Stimulated activated CD8-positive, alpha-beta memory T cell treated with anti-CD3 and anti-CD28 coated beads, Interleukin-15, amount 100 ng/mL, for 1 hour (primary cell): ENCODE results near the gene KCNJ9.

Source experiments
- DNase-seq: peaks from one replicate; pipeline ENCODE4 v3.0.0-alpha.2; 2020; ENCODE audit warnings: low read depth

The KCNJ9 gene

DNA sequence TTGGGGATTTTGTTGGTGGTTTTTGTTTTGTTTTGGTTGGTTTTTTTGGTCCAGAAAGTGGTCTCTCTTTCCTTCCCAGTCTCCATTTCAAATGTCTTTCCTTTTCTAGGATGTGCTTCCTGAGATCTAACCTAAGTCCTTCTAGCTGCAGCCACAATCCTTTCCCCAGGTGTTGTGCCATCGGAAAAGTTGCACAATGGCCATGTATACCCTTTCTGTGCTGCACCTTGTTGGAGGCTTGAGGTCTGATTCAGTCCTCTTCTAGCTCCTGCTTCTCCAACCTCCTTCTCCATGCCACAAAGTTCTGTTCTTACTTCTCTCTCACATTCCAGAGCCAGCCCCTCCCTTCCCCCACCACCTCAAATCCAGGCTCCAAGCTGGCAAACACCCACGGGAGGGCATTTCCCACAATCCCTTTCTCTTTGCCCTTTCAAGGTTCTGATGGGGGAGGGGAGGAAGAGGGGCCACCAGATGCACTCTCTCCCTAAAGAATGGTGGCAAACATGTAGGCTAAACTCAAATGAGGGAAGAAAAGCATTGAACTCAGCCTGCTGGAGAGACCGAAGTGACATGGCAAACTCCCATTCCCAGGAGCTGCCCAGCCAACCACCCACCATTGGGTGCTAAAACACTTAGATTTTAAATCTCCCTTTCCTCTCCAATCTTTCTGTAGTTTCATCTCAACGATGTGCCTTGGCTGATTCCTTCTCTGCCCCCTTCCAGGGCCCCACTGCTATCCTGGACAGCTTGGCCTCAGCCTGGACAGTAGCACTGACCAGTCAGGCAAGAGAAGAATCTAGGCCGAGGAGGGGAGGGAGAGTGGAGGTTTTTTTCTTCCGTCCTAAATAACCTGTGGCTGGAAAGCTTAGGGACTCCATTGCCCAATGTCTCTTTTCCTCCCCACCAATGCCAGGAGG, 14.3 kb upstream of the KCNJ9 start:
- DNase-seq: no peak

- no peak for DNase-seq
Measured at GRCh38 chr1:160068225-160068624, 13.1 kb upstream of the KCNJ9 start.

DNA sequence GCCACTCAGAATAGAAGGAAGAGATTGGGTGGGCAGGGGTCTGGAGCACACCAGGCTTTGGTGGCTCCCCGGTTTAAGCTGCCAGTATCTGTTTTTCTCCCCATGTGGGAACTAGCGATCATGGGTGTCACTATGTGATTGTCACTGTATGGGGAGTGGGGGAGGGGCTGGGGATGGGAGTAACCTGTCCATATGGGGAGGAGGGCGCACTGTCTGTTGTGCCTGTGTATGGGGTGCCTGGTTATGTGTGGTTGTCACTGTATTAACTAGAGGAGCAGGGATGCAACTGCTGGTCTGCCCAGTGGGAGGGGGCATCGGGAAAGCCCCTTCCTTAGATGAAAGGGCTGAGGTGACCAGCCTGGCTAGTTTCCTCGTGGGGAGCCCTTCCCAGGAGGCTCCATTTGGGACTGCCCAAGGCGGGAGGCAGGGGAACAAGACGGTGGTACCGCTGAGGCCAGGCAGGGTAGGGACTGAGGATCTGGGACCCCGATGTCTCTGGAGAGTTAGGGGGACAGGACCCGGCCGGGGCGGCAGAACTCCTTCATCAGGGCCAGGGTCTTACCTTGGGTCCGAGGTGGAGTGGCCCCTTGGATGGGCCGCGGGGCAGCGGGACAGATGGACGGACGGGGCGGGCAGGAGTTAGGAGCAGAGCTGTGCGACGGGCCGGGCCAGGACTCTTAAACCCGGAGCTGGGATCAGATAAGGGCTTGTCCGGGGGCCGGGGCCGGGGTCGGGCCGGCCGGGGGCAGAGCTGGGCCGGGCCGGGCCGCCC, 11.7 kb upstream of the KCNJ9 start, which contains the start of gene KCNJ10:
KCNJ10 (minus strand) TSS at position 701 of the 772 bp plus-strand sequence. CDS start 27,628 bp downstream, outside the sequence.
- no peak for DNase-seq

GRCh38 chr1:160070243-160071163, 10.8 kb upstream of the KCNJ9 start:
- peak; percentile 53 for DNase-seq

DNA sequence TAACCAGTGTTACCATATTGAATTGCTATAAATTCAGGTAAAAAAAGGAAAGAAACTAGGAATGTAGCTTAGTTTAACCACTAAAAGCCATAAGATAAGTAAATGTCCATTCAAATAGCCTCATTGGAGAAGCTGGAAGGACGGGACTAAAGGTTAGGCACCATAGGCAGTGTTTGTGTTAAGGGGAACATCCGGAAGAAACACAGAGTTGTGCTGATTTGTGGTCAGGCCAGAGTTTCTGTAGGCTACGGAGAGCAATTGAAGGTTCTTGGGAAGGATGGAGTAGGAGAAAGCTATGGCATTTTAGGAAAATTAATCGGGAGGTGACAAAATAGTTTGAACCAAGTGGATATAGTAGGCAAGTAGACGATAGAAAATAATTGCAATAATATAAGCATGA, 10.0 kb upstream of the KCNJ9 start:
- no peak for DNase-seq

GRCh38 chr1:160074865-160075264, 6.5 kb upstream of the KCNJ9 start:
- no peak for DNase-seq

GRCh38 chr1:160075836-160076235, 5.5 kb upstream of the KCNJ9 start:
- DNase-seq: no peak

GRCh38 chr1:160076295-160076694, 5.0 kb upstream of the KCNJ9 start:
- DNase-seq: no peak

- no peak for DNase-seq
Measured at GRCh38 chr1:160077486-160077885, 3.9 kb upstream of the KCNJ9 start.

GRCh38 chr1:160078512-160079195, 2.7 kb upstream of the KCNJ9 start:
- peak; percentile 36 for DNase-seq

GRCh38 chr1:160079448-160079847, 1.9 kb upstream of the KCNJ9 start:
- no peak for DNase-seq

- no peak for DNase-seq
Measured at GRCh38 chr1:160080381-160081100, 797 bp upstream of the KCNJ9 start.

- DNase-seq: no peak
Measured at GRCh38 chr1:160082487-160082886, 1.1 kb downstream of the KCNJ9 start.

- DNase-seq: no peak
Measured at GRCh38 chr1:160082926-160083325, 1.6 kb downstream of the KCNJ9 start.

DNA sequence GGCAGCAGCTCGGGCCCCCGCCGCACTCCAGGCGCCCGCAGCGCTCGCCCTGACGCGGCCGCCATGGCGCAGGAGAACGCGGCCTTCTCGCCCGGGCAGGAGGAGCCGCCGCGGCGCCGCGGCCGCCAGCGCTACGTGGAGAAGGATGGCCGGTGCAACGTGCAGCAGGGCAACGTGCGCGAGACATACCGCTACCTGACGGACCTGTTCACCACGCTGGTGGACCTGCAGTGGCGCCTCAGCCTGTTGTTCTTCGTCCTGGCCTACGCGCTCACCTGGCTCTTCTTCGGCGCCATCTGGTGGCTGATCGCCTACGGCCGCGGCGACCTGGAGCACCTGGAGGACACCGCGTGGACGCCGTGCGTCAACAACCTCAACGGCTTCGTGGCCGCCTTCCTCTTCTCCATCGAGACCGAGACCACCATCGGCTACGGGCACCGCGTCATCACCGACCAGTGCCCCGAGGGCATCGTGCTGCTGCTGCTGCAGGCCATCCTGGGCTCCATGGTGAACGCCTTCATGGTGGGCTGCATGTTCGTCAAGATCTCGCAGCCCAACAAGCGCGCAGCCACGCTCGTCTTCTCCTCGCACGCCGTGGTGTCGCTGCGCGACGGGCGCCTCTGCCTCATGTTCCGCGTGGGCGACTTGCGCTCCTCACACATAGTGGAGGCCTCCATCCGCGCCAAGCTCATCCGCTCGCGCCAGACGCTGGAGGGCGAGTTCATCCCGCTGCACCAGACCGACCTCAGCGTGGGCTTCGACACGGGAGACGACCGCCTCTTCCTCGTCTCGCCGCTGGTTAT, 2.8 kb downstream of the KCNJ9 start:
- DNase-seq: peak; percentile 49

GRCh38 chr1:160084771-160085321, 3.5 kb downstream of the KCNJ9 start:
- no peak for DNase-seq

GRCh38 chr1:160085686-160086455, 4.5 kb downstream of the KCNJ9 start:
- DNase-seq: peak; percentile 61

GRCh38 chr1:160086456-160086892, 5.1 kb downstream of the KCNJ9 start:
- DNase-seq: no peak
